Measurements from ENCODE around the gene FRYL.

DNA sequence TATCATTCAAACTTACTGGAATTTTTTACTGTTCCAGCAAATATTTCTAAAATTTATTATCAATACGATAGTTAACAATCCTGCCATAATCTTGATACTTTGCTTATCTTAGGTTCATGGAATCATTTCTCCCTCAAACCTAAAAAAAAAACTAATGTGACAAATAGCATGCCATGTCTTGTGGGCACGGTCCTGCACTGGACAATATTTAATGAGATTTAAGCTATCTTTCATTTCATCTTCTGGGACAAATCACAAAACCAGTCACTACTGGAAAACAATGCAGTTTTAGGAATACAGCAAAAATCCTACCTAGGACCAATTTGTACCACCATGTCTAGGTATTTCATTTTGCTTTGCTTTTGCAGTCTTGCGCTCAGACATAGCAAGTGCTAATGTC, 93.7 kb downstream of the FRYL start:
- no peak for TF ChIP-seq ATF3 (IDR thresholded peaks at IDR 0.05; ENCODE audit: insufficient read depth, low read depth, low read length)
- TF ChIP-seq, protein P1, sequence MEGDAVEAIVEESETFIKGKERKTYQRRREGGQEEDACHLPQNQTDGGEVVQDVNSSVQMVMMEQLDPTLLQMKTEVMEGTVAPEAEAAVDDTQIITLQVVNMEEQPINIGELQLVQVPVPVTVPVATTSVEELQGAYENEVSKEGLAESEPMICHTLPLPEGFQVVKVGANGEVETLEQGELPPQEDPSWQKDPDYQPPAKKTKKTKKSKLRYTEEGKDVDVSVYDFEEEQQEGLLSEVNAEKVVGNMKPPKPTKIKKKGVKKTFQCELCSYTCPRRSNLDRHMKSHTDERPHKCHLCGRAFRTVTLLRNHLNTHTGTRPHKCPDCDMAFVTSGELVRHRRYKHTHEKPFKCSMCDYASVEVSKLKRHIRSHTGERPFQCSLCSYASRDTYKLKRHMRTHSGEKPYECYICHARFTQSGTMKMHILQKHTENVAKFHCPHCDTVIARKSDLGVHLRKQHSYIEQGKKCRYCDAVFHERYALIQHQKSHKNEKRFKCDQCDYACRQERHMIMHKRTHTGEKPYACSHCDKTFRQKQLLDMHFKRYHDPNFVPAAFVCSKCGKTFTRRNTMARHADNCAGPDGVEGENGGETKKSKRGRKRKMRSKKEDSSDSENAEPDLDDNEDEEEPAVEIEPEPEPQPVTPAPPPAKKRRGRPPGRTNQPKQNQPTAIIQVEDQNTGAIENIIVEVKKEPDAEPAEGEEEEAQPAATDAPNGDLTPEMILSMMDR (IDR thresholded peaks at IDR 0.05; ENCODE audit: control extremely low read depth in 1 of 3, insufficient read depth in 1 of 3, low read depth in 1 of 3, low read length in 3 of 3): no peak
- TF ChIP-seq EP300 (IDR thresholded peaks at IDR 0.05; ENCODE audit: borderline replicate concordance in 1 of 2, low read depth in 2 of 2, low read length in 2 of 2): no peak
- no peak for TF ChIP-seq KDM1A (IDR thresholded peaks at IDR 0.05; ENCODE audit: borderline replicate concordance, low read length)
- TF ChIP-seq, protein P2, sequence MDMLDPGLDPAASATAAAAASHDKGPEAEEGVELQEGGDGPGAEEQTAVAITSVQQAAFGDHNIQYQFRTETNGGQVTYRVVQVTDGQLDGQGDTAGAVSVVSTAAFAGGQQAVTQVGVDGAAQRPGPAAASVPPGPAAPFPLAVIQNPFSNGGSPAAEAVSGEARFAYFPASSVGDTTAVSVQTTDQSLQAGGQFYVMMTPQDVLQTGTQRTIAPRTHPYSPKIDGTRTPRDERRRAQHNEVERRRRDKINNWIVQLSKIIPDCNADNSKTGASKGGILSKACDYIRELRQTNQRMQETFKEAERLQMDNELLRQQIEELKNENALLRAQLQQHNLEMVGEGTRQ (IDR thresholded peaks at IDR 0.05; ENCODE audit: low read length): no peak
- no peak for TF ChIP-seq POLR2A (IDR thresholded peaks at IDR 0.05; ENCODE audit: control extremely low read depth in 1 of 2, low read depth in 2 of 2, low read length in 2 of 2)
- TF ChIP-seq BRCA1 (IDR thresholded peaks at IDR 0.05; ENCODE audit: low read depth, low read length): no peak
- no peak for TF ChIP-seq SP1 (IDR thresholded peaks at IDR 0.05; ENCODE audit: low read depth, low read length)
- TF ChIP-seq, protein P3, sequence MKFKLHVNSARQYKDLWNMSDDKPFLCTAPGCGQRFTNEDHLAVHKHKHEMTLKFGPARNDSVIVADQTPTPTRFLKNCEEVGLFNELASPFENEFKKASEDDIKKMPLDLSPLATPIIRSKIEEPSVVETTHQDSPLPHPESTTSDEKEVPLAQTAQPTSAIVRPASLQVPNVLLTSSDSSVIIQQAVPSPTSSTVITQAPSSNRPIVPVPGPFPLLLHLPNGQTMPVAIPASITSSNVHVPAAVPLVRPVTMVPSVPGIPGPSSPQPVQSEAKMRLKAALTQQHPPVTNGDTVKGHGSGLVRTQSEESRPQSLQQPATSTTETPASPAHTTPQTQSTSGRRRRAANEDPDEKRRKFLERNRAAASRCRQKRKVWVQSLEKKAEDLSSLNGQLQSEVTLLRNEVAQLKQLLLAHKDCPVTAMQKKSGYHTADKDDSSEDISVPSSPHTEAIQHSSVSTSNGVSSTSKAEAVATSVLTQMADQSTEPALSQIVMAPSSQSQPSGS (IDR thresholded peaks at IDR 0.05; ENCODE audit: low read length): no peak
- no peak for TF ChIP-seq JUND (IDR thresholded peaks at IDR 0.05; ENCODE audit: low read length)

Data from H1 (cell line).